GM12878 (cell line): ENCODE data around the gene BEST4. TPM values are rescaled to one million over a fixed set of nuclear protein-coding genes. Genes with fewer than 3 reads are reported as not detected.

Source experiments
- ATAC-seq: fragments of 200-7000 bp; cut with Tn5 transposase; 3 replicates; pipeline ENCODE4 v1.9.1; 2020; ENCODE audit warnings: mild to moderate bottlenecking, moderate library complexity
- BruUV-seq: library from RNA; stranded (reverse); fragments of 400-500 nt; replicated peaks from 2 replicates; lab custom pipeline; 2021; lab: Mats Ljungman, UMichigan
- CTCF ChIA-PET: fragments of 300-600 bp; sonication (Branson Sonifier 250); formaldehyde crosslinking; extraction: SDS; loops from one replicate; lab custom pipeline; 2021; ENCODE audit warnings: inconsistent platforms; lab: Yijun Ruan, JAX
- POLR2A ChIA-PET: fragments of 350-600 bp; formaldehyde crosslinking; extraction: SDS; loops from one replicate; lab custom pipeline; 2021; ENCODE audit warnings: inconsistent platforms; lab: Charles Lee
- RAD21 ChIA-PET: fragments of 300-600 bp; sonication (Branson Sonifier 250); formaldehyde crosslinking; loops from one replicate; lab custom pipeline; 2023; ENCODE audit warnings: antibody characterized with exemption; ENCODE audit not compliant: unreplicated experiment; lab: Charles Lee
- SMC1A ChIA-PET: fragments of 300-600 bp; sonication (Branson Sonifier 250); formaldehyde crosslinking; loops from one replicate; lab custom pipeline; 2023; ENCODE audit not compliant: unreplicated experiment, uncharacterized antibody; lab: Charles Lee
- DNase-seq: peaks from one replicate; pipeline ENCODE4 v3.0.0-alpha.2; 2011; ENCODE audit warnings: low read depth, low spot score
- FAIRE-seq: peaks from 3 replicates; lab custom pipeline; 2011; peaks lifted over from hg19 to GRCh38; lab: Jason Lieb, UNC
- H2AFZ ChIP-seq: 2 replicates; pipeline ENCODE4 v1.6.0; 2011; ENCODE audit warnings: low read depth, low read length, control low read depth; ENCODE audit not compliant: control insufficient read depth
- H3K27ac ChIP-seq: 2 replicates; pipeline ENCODE4 v1.5.1; 2011; ENCODE audit warnings: control low read depth; ENCODE audit not compliant: control insufficient read depth, insufficient read depth
- H3K27me3 ChIP-seq, 2 experiments: replicated peaks in 1 of 2; 2 replicates each; pipeline versions ENCODE4 v1.6.0 to v1.6.1; 2011; ENCODE audit warnings: low read length in 1 of 2; ENCODE audit not compliant: control insufficient read depth in 2 of 2, insufficient read depth in 2 of 2
- H3K36me3 ChIP-seq, 2 experiments: 2 replicates each; pipeline ENCODE4 v1.5.1; 2011; ENCODE audit warnings: low read length in 1 of 2; ENCODE audit not compliant: control insufficient read depth in 2 of 2, insufficient read depth in 2 of 2
- H3K4me1 ChIP-seq: 2 replicates; pipeline ENCODE4 v1.6.1; 2011; ENCODE audit warnings: mild to moderate bottlenecking, low read length, moderate library complexity, mixed read lengths; ENCODE audit not compliant: control insufficient read depth, insufficient read depth
- H3K4me2 ChIP-seq: 2 replicates; pipeline ENCODE4 v1.6.0; 2011; ENCODE audit warnings: control low read depth; ENCODE audit not compliant: control insufficient read depth, insufficient read depth
- H3K4me3 ChIP-seq: fragments of 200-600 bp; sonication (generic); 2 replicates; pipeline ENCODE4 v1.5.1; 2016
- H3K79me2 ChIP-seq: 2 replicates; pipeline ENCODE4 v1.6.0; 2011; ENCODE audit warnings: low read length; ENCODE audit not compliant: control insufficient read depth, insufficient read depth
- H3K9ac ChIP-seq: 2 replicates; pipeline ENCODE4 v1.8.0; 2011; ENCODE audit warnings: low read length, control low read depth, mixed read lengths; ENCODE audit not compliant: control insufficient read depth, insufficient read depth
- H3K9me3 ChIP-seq: replicated peaks from 3 replicates; pipeline ENCODE4 v1.5.1; 2011; ENCODE audit warnings: mild to moderate bottlenecking, low read length; ENCODE audit not compliant: control insufficient read depth, insufficient read depth
- H4K20me1 ChIP-seq: 2 replicates; pipeline ENCODE4 v1.6.0; 2011; ENCODE audit not compliant: control insufficient read depth, insufficient read depth
- BACH1 ChIP-seq: fragments of 450-650 bp; IDR thresholded peaks from 2 replicates; pipeline ENCODE4 v1.6.1; 2017; ENCODE audit warnings: mild to moderate bottlenecking, borderline replicate concordance
- CBX3 ChIP-seq: fragments of 200-600 bp; sonication (generic); IDR thresholded peaks from 2 replicates; pipeline ENCODE4 v1.6.1; 2016; ENCODE audit warnings: low read depth, borderline replicate concordance
- CHD4 ChIP-seq: fragments of 200-600 bp; sonication (generic); IDR thresholded peaks from 2 replicates; pipeline ENCODE4 v1.6.1; 2016; ENCODE audit warnings: mild to moderate bottlenecking
- ESRRA ChIP-seq: IDR thresholded peaks from 2 replicates; pipeline ENCODE4 v1.6.1; 2012; ENCODE audit warnings: mild to moderate bottlenecking, low read length, improper control_type of control experiment
- JUNB ChIP-seq: IDR thresholded peaks from 2 replicates; pipeline ENCODE4 v1.6.1; 2016; ENCODE audit warnings: antibody characterized with exemption, mild to moderate bottlenecking
- POLR2AphosphoS5 ChIP-seq: IDR thresholded peaks from 2 replicates; pipeline ENCODE4 v1.6.1; 2011; ENCODE audit warnings: mild to moderate bottlenecking, low read length, inconsistent platforms
- RAD51 ChIP-seq: fragments of 450-650 bp; IDR thresholded peaks from 2 replicates; pipeline ENCODE4 v1.6.1; 2016; ENCODE audit warnings: moderate library complexity, mild to moderate bottlenecking, inconsistent platforms
- REST ChIP-seq: IDR thresholded peaks from 2 replicates; pipeline ENCODE4 v1.6.1; 2012; ENCODE audit warnings: mild to moderate bottlenecking, low read depth, low read length
- RFX5 ChIP-seq: IDR thresholded peaks from 2 replicates; pipeline ENCODE4 v1.6.1; 2011; ENCODE audit warnings: low read depth, low read length, improper control_type of control experiment
- STAT3 ChIP-seq: IDR thresholded peaks from 2 replicates; pipeline ENCODE4 v1.6.1; 2011; ENCODE audit warnings: low read depth, low read length, improper control_type of control experiment
- ZNF24 ChIP-seq: fragments of 450-650 bp; IDR thresholded peaks from 2 replicates; pipeline ENCODE4 v1.6.1; 2017; ENCODE audit warnings: antibody characterized with exemption, mild to moderate bottlenecking
- ZNF384 ChIP-seq: IDR thresholded peaks from 2 replicates; pipeline ENCODE4 v1.6.1; 2012; ENCODE audit warnings: low read depth, mild to moderate bottlenecking, low read length, improper control_type of control experiment, borderline replicate concordance
- ZNF592 ChIP-seq: fragments of 450-650 bp; IDR thresholded peaks from 2 replicates; pipeline ENCODE4 v1.6.1; 2017; ENCODE audit warnings: mild to moderate bottlenecking, moderate library complexity
- ZSCAN29 ChIP-seq: fragments of 450-650 bp; IDR thresholded peaks from 2 replicates; pipeline ENCODE4 v1.6.1; 2017; ENCODE audit warnings: mild to moderate bottlenecking, moderate library complexity
- WGBS: methylation state at CpG from one replicate; pipeline ENCODE4 v1.1.6; 2016; ENCODE audit warnings: low lambda C conversion rate; ENCODE audit not compliant: insufficient replicate concordance, insufficient coverage; ENCODE audit errors: missing lambda C conversion rate; 5-methylcytosine and 5-hydroxymethylcytosine counted together
- in situ Hi-C: fragments of 300-500 bp; cut with MboI; formaldehyde crosslinking; loops from 9 replicates; pipeline ENCODE4 v1.14.3; 2018; ENCODE audit warnings: mixed read lengths
- intact Hi-C: fragments of 100-400 bp; cut with micrococcal nuclease; formaldehyde crosslinking; loops from one replicate; pipeline ENCODE4 v1.14.2; 2022; ENCODE audit not compliant: unreplicated experiment
- polyA plus RNA-seq, 11 experiments: library from polyadenylated mRNA; depleted of rRNA in 4 of 11; unstranded in 6 of 11; stranded (reverse) in 5 of 11; fragments of >200 nt; fragmentation: Nextera tagmentation in 4 of 11; fragmentation: Illumina TruSeq in 1 of 11; extraction: Ambion mirVana in 4 of 11; extraction: Trizol in 1 of 11; gene quantifications; 1 replicate in 1 of 11; 2 replicates in 10 of 11; pipeline versions ENCODE4 v1.2.1 to v1.2.3, GENCODE V29; 2011 to 2016; ENCODE audit warnings: inconsistent platforms in 2 of 11, missing spikeins in 2 of 11, low read depth in 1 of 11
- total RNA-seq, 4 experiments: library from RNA; depleted of rRNA in 3 of 4; stranded (reverse); fragments of >200 nt in 3 of 4; fragmentation: Illumina TruSeq in 1 of 4; extraction: Trizol in 1 of 4; gene quantifications; 2 replicates each; pipeline versions ENCODE4 v1.2.1 to v1.2.3, GENCODE V29; 2013 to 2021
- TF ChIP-seq, protein P1 (sequence below): fragments of 450-650 bp; IDR thresholded peaks from 2 replicates; pipeline ENCODE4 v1.6.1; 2017; ENCODE audit warnings: mild to moderate bottlenecking

Gene BEST4
- total and polyA plus RNA-seq, 10 of the 15 experiments (the other 5 are each of a cell fraction or from before 2014, with no cell fraction given) = 0.06 to 1.3 (median 0.42) TPM

GRCh38 chr1:44821240-44821715 lies 33.3 kb upstream of the BEST4 start:
- POLR2A ChIA-PET = interaction anchor here (0.6 to 5.9 kb wide), 7 partner anchors 9 to 757 kb away, joined by 4 to 56 read pairs (median 5); partner anchors contain the start of genes BTBD19, HECTD3 and PLK3
- in situ Hi-C loops = no loop called here
- no peak for TF ChIP-seq CHD4
- no peak for TF ChIP-seq ZSCAN29
- TF ChIP-seq RAD51 = no peak
- no peak for TF ChIP-seq JUNB
- TF ChIP-seq ZNF24 = no peak
- no peak for TF ChIP-seq BACH1
- TF ChIP-seq, protein P1, sequence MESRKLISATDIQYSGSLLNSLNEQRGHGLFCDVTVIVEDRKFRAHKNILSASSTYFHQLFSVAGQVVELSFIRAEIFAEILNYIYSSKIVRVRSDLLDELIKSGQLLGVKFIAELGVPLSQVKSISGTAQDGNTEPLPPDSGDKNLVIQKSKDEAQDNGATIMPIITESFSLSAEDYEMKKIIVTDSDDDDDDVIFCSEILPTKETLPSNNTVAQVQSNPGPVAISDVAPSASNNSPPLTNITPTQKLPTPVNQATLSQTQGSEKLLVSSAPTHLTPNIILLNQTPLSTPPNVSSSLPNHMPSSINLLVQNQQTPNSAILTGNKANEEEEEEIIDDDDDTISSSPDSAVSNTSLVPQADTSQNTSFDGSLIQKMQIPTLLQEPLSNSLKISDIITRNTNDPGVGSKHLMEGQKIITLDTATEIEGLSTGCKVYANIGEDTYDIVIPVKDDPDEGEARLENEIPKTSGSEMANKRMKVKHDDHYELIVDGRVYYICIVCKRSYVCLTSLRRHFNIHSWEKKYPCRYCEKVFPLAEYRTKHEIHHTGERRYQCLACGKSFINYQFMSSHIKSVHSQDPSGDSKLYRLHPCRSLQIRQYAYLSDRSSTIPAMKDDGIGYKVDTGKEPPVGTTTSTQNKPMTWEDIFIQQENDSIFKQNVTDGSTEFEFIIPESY = no peak
- no peak for TF ChIP-seq CBX3
- TF ChIP-seq ESRRA = no peak
- no peak for TF ChIP-seq REST
- TF ChIP-seq STAT3 = no peak
- no peak for TF ChIP-seq ZNF592
- no peak for TF ChIP-seq RFX5
- TF ChIP-seq ZNF384 = no peak
- TF ChIP-seq POLR2AphosphoS5 = no peak

More at GRCh38 chr1:44821240-44821715, 33.3 kb upstream of the BEST4 start:
- Histone ChIP-seq H3K4me2 (no peak overlapping the region), H3K27me3 (no peaks in the 10 kb centered on the region; a peak in 1 of 4 replicates), H3K9ac (no peak overlapping the region), H3K4me3 (no peak overlapping the region), H2AFZ (no peak overlapping the region), H3K36me3 (no peaks in the 10 kb centered on the region), H4K20me1 (no peaks in the 10 kb centered on the region), H3K9me3 (no peaks in the 10 kb centered on the region), H3K4me1 (peaks cover 4% of the 10 kb centered on the region), H3K27ac (no peak overlapping the region), H3K79me2 (no peaks in the 10 kb centered on the region)
- intact Hi-C loops = no loop called here
- ChIA-PET SMC1A (interaction anchor here (1.1 to 5.9 kb wide), 5 partner anchors 10 to 32 kb away, joined by 3 to 52 read pairs (median 6); partner anchors contain the start of genes BTBD19, DYNLT4 and PLK3), RAD21 (interaction anchor here (0.7 to 3.5 kb wide), 7 partner anchors 9 to 482 kb away, joined by 3 to 41 read pairs (median 5); partner anchors contain the start of genes BTBD19, HECTD3, PLK3 and UROD), CTCF (interaction anchor here (0.6 to 4.7 kb wide), 12 partner anchors 9 to 1304 kb away, joined by 3 to 36 read pairs (median 6); partner anchors contain the start of genes BTBD19, DYNLT4, HECTD3 and PLK3)
- FAIRE-seq = no peak
- DNase-seq = no peak
- WGBS = 73% methylated on average over 9 of the region's 9 CpGs
- no peak for ATAC-seq
- no TSS peak for BruUV-seq
